ENCODE data around the gene ADAMTSL2. TPM values are rescaled to one million over a fixed set of nuclear protein-coding genes. Genes with fewer than 3 reads are reported as not detected.
A peak's percentile ranks its signal among the peaks of the same experiment; 100 is the strongest.

The ADAMTSL2 gene
- total and polyA plus RNA-seq, 3 experiments from 2014 or later: not detected

DNA sequence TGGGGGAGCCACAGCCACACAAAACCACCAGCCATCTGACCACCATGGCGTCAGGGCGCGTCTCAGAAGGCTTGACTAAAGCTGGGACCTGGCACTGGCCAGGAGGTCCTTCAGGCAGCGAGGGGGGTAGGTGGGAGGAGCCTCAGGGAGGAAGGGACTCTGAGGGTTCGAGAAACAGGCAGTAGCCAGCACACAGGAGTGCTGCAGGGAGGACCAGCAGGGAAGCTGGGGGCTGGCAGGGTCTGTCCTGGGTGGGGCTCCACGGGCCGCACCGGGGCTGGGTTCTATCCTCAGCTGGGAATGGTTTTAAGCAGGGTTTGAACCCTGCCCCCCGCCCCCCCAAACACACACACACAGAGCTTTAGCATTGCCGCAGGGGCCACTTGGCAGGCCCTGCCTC lies 67.2 kb downstream of the ADAMTSL2 start:
- Histone ChIP-seq H3K36me3 (ENCODE audit: insufficient read depth, low read length) (no peaks in the 10 kb centered on the region), H3K27me3 (ENCODE audit: insufficient read depth, low read length, poor library complexity, severe bottlenecking) (no peaks in the 10 kb centered on the region), H3K4me3 (ENCODE audit: low read length) (no peak overlapping the region), H3K27ac (ENCODE audit: low read depth, low read length) (no peak overlapping the region), H3K9me3 (ENCODE audit: low read length) (peaks cover 6% of the 10 kb centered on the region), H3K4me1 (ENCODE audit: insufficient read depth, low read length) (peaks cover 5% of the 10 kb centered on the region)
- peaks cover 0 to 8% (median 2%) of the 10 kb centered on the region in 3 donors for H3K36me3 Mint-ChIP-seq
- H3K27ac Mint-ChIP-seq: peak overlapping the region in 1 of 8 donors; percentile 72
- DNase-seq: no peak
- H3K9me3 Mint-ChIP-seq: peaks cover 7 to 14% (median 12%) of the 10 kb centered on the region in 5 donors
- POLR2A ChIA-PET: no interaction called here
- CTCF ChIA-PET: interaction anchor here (2.0 kb wide), 1 partner anchor 125 kb away, joined by 4 read pairs; no protein-coding TSS in a partner anchor
- H3K4me1 Mint-ChIP-seq: peaks cover 9 to 13% (median 9%) of the 10 kb centered on the region in 3 donors
- no peak overlapping the region for H3K4me3 Mint-ChIP-seq
- H3K27me3 Mint-ChIP-seq: peaks cover 11 to 19% of the 10 kb centered on the region in 2 donors

DNA sequence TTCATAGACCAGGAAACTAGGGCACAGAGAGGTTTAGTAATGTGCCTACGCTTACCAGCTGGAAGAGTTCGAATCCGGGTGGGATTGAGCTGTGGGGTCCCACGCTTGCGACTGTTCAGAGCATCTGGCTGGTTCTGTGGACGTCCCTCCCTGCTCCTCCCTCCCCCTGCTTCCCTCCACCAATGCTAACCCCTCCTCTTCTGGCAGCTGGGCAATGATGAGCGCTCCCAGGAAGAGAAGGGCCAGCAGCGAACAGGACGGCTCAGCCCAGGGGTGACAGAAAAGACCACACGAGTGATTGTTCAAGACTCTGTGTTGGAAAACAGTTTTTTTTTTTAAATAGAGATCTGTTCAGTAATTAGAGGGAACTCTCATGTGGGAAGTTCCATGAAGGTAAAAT lies 67.8 kb downstream of the ADAMTSL2 start:
- ChIA-PET CTCF (interaction anchor here (1.0 to 2.0 kb wide), 2 partner anchors 125 to 128 kb away, joined by 3 to 4 read pairs; no protein-coding TSS in a partner anchor), POLR2A (no interaction called here)
- peaks cover 5% of the 10 kb centered on the region for H3K4me1 ChIP-seq (ENCODE audit: insufficient read depth, low read length)
- Mint-ChIP-seq H3K4me3 (no peak overlapping the region), H3K27ac (no peak overlapping the region), H3K27me3 (peaks cover 16 to 24% of the 10 kb centered on the region in 2 donors), H3K9me3 (peaks cover 3 to 9% (median 7%) of the 10 kb centered on the region in 5 donors), H3K4me1 (peaks cover 9 to 13% (median 9%) of the 10 kb centered on the region in 3 donors), H3K36me3 (peaks cover 0 to 4% (median under 1%) of the 10 kb centered on the region in 3 donors)
- no peaks in the 10 kb centered on the region for H3K36me3 ChIP-seq (ENCODE audit: insufficient read depth, low read length)
- H3K9me3 ChIP-seq (ENCODE audit: low read length): peaks cover 6% of the 10 kb centered on the region
- no peak overlapping the region for H3K27ac ChIP-seq (ENCODE audit: low read depth, low read length)
- H3K4me3 ChIP-seq (ENCODE audit: low read length): no peak overlapping the region
- peaks cover 2% of the 10 kb centered on the region for H3K27me3 ChIP-seq (ENCODE audit: insufficient read depth, low read length, poor library complexity, severe bottlenecking)
- DNase-seq: no peak

DNA sequence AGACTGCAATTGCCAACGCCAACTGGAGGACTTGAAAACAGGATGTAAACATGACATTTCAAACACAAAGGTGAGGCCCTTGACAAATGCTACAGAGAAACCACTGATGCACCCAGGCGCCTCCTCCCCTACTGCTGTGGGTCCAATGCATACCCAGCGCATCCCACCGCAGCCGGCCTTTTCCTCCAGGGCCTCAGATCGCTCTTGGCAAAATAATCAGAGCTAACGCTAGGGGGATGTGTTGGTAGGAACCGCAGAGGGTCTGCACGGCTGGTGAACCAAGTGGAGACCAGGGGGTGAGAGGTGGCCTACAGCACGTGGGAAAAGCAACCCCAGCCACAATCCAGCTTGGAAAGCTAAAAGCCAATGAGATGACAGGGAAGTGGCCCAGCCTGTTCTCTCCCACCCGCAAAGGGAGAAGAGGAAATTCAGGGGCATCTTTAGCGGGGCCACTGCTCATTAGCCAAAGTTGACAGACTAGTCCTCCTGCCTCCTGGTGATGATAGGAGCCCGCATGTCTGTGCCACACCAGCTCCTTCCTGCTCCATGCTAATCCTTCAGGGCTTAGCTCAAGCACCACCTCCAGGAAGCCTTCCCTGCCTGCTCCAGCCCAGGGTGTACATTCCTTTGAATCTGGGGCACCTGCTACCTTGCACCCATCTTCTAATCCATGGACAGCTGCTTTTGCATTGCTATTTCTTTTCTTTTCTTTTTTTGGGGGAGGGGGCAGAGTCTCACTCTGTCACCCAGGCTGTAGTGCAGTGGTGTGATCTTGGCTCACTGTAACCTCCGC lies 68.8 kb downstream of the ADAMTSL2 start:
- no peaks in the 10 kb centered on the region for H3K9me3 Mint-ChIP-seq
- ChIA-PET CTCF (interaction anchor here (1.0 to 1.5 kb wide), 3 partner anchors 105 to 140 kb away, joined by 3 read pairs; no protein-coding TSS in a partner anchor), POLR2A (no interaction called here)
- H3K27me3 Mint-ChIP-seq: peaks cover 22 to 35% of the 10 kb centered on the region in 2 donors
- no peak for DNase-seq
- no peaks in the 10 kb centered on the region for H3K36me3 Mint-ChIP-seq
- H3K27ac ChIP-seq (ENCODE audit: low read depth, low read length): no peak overlapping the region
- peak overlapping the region in 1 of 8 donors; percentile 23 for H3K27ac Mint-ChIP-seq
- H3K9me3 ChIP-seq (ENCODE audit: low read length): no peaks in the 10 kb centered on the region
- H3K36me3 ChIP-seq (ENCODE audit: insufficient read depth, low read length): no peaks in the 10 kb centered on the region
- no peak overlapping the region for H3K4me3 Mint-ChIP-seq
- H3K4me1 Mint-ChIP-seq: peaks cover 9 to 22% (median 9%) of the 10 kb centered on the region in 3 donors
- H3K27me3 ChIP-seq (ENCODE audit: insufficient read depth, low read length, poor library complexity, severe bottlenecking): peaks cover 9% of the 10 kb centered on the region
- no peak overlapping the region for H3K4me3 ChIP-seq (ENCODE audit: low read length)
- peaks cover 5% of the 10 kb centered on the region for H3K4me1 ChIP-seq (ENCODE audit: insufficient read depth, low read length)

DNA sequence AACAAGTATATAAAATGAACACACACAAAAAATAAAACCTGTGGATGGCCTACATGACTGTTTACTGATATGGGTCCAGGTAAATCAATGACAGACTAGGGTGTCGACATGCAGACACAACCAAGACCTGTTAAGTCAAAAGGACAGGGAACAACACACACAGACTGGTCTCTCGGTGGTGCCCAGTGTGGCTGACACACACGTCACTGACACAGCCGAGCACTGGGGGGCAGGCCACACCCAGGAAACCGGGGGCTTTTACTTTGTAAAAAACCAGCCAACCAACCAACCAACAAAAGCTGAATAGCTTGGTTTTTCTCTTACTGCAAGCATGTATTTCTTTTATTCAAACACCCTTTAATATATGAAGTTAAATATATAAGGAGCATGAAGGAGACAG lies 69.7 kb downstream of the ADAMTSL2 start:
- Mint-ChIP-seq H3K4me1 (peaks cover 9 to 23% (median 9%) of the 10 kb centered on the region in 3 donors), H3K36me3 (no peaks in the 10 kb centered on the region), H3K27ac (peak overlapping the region in 4 of 8 donors; percentile 36 to 73 (median 63)), H3K27me3 (peaks cover 24 to 38% of the 10 kb centered on the region in 2 donors), H3K9me3 (no peaks in the 10 kb centered on the region), H3K4me3 (no peak overlapping the region)
- ChIA-PET CTCF (interaction anchor here (1.0 to 1.8 kb wide), 5 partner anchors 105 to 139 kb away, joined by 3 to 11 read pairs (median 3); no protein-coding TSS in a partner anchor), POLR2A (no interaction called here)
- peak in 3 of 5 donors; percentile 29 to 64 (median 42) for DNase-seq
- H3K4me1 ChIP-seq (ENCODE audit: insufficient read depth, low read length): peaks cover 5% of the 10 kb centered on the region
- peaks cover 13% of the 10 kb centered on the region for H3K27me3 ChIP-seq (ENCODE audit: insufficient read depth, low read length, poor library complexity, severe bottlenecking)
- H3K27ac ChIP-seq (ENCODE audit: low read depth, low read length): no peak overlapping the region
- H3K9me3 ChIP-seq (ENCODE audit: low read length): no peaks in the 10 kb centered on the region
- no peak overlapping the region for H3K4me3 ChIP-seq (ENCODE audit: low read length)
- no peaks in the 10 kb centered on the region for H3K36me3 ChIP-seq (ENCODE audit: insufficient read depth, low read length)

DNA sequence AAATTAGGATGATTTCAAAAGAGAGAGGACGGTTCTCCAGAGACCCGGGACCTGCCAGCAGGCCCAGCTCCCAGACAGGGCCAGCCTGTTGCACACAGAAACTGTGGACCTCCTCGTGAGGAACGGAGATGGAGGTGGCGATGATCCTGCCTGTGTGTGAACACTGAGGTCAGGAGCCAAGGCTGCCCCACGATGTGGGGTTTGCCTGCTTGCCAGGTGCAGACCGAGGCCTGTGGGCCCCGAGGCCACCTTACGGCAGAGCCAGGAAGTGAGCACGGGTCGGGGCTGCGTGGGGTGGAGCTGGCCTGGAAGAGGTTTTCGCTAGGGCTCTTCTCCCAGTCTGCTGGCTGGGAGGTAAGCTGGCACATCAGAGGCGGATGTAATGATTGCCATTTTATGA lies 70.4 kb downstream of the ADAMTSL2 start:
- peaks cover 5% of the 10 kb centered on the region for H3K4me1 ChIP-seq (ENCODE audit: insufficient read depth, low read length)
- H3K27me3 Mint-ChIP-seq: peaks cover 28 to 43% of the 10 kb centered on the region in 2 donors
- POLR2A ChIA-PET: no interaction called here
- H3K9me3 Mint-ChIP-seq: no peaks in the 10 kb centered on the region
- H3K4me3 Mint-ChIP-seq: no peak overlapping the region
- peaks cover 9 to 26% (median 9%) of the 10 kb centered on the region in 3 donors for H3K4me1 Mint-ChIP-seq
- no peak for DNase-seq
- H3K27ac ChIP-seq (ENCODE audit: low read depth, low read length): no peak overlapping the region
- peak overlapping the region in 1 of 8 donors; percentile 55 for H3K27ac Mint-ChIP-seq
- H3K36me3 ChIP-seq (ENCODE audit: insufficient read depth, low read length): no peaks in the 10 kb centered on the region
- CTCF ChIA-PET: interaction anchor here (1.0 to 1.8 kb wide), 3 partner anchors 112 to 124 kb away, joined by 3 to 11 read pairs (median 7); no protein-coding TSS in a partner anchor
- no peak overlapping the region for H3K4me3 ChIP-seq (ENCODE audit: low read length)
- no peaks in the 10 kb centered on the region for H3K9me3 ChIP-seq (ENCODE audit: low read length)
- no peaks in the 10 kb centered on the region for H3K36me3 Mint-ChIP-seq
- H3K27me3 ChIP-seq (ENCODE audit: insufficient read depth, low read length, poor library complexity, severe bottlenecking): peaks cover 16% of the 10 kb centered on the region

DNA sequence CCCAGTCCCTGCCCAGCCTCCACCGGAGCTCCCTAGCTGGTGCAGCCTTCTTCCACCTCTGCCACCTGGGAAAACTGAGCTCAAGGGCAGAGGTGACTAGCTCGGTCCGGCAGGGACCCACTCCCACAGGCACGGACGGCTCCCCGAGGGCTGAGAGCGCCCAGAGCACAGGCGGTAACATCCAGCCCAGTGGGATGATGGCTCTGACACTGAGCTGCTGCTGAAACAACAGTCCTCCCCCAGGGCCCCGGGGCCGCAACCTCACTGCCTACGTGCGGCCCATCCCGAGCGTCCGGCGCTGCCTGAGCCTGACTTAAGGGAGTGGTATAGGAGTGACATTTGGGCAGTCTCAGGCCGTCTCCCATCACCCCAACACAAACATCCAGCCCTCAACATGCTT lies 70.9 kb downstream of the ADAMTSL2 start:
- no peaks in the 10 kb centered on the region for H3K36me3 Mint-ChIP-seq
- POLR2A ChIA-PET: no interaction called here
- peaks cover 18% of the 10 kb centered on the region for H3K27me3 ChIP-seq (ENCODE audit: insufficient read depth, low read length, poor library complexity, severe bottlenecking)

DNA sequence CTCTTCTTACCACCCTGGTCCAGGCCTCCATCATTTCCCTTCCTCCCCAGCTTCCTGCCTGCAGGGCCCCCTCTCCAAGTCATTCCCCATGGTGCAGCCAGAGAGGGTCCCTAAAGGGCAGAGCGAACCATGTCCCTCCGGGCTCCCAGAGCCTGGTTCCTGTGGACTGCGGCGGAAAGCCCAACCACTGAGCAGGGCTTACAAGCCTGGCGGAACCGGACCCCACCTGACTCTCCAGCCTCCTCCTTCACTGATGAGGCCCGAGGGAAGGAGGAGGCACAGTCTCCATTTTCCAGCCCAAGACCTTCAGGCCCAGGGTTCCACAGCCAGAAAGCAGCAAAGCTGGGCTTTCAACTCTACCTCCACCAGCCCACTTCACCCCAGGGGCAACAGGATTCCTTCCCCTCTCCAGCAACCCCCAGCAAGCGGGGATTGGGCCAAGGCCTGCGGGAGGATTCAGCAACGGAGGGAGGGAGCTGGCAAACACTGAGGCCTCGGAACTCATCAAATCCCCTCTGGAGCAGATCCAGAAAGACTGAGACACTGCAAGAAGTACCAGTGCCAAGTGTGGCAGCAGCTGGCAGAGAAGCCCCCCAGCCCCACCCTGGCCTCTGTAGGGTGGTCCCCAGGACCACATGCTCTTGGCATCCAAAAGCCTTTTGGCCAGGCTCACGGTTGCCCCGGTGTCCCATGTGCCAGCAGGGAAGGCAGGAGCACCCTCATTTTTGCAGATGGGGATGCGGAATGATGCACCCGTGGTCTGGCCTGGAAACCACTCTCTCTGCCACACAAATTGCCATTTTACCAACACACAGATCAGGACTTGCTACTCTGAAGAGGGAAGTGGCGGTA lies 71.6 kb downstream of the ADAMTSL2 start:
- ChIA-PET POLR2A (no interaction called here), CTCF (interaction anchor here (1.7 to 1.8 kb wide), 2 partner anchors 111 to 121 kb away, joined by 7 to 11 read pairs; no protein-coding TSS in a partner anchor)
- H3K36me3 Mint-ChIP-seq: no peaks in the 10 kb centered on the region

More for the DNA sequence above, 70.9 kb downstream of the ADAMTSL2 start:
- peaks cover 9 to 26% (median 9%) of the 10 kb centered on the region in 3 donors for H3K4me1 Mint-ChIP-seq
- H3K27ac Mint-ChIP-seq: no peak overlapping the region
- DNase-seq: no peak
- H3K27me3 Mint-ChIP-seq: peaks cover 32 to 49% of the 10 kb centered on the region in 2 donors
- H3K9me3 Mint-ChIP-seq: no peaks in the 10 kb centered on the region
- no peak overlapping the region for H3K27ac ChIP-seq (ENCODE audit: low read depth, low read length)
- H3K4me3 Mint-ChIP-seq: no peak overlapping the region
- no peak overlapping the region for H3K4me3 ChIP-seq (ENCODE audit: low read length)
- CTCF ChIA-PET: interaction anchor here (1.7 to 1.8 kb wide), 2 partner anchors 111 to 121 kb away, joined by 7 to 11 read pairs; no protein-coding TSS in a partner anchor
- H3K36me3 ChIP-seq (ENCODE audit: insufficient read depth, low read length): no peaks in the 10 kb centered on the region
- peaks cover 5% of the 10 kb centered on the region for H3K4me1 ChIP-seq (ENCODE audit: insufficient read depth, low read length)
- H3K9me3 ChIP-seq (ENCODE audit: low read length): no peaks in the 10 kb centered on the region

More for the DNA sequence above, 71.6 kb downstream of the ADAMTSL2 start:
- no peak overlapping the region for H3K27ac Mint-ChIP-seq
- peaks cover 36 to 55% of the 10 kb centered on the region in 2 donors for H3K27me3 Mint-ChIP-seq
- no peak overlapping the region for H3K4me3 Mint-ChIP-seq
- Histone ChIP-seq H3K36me3 (ENCODE audit: insufficient read depth, low read length) (no peaks in the 10 kb centered on the region), H3K4me3 (ENCODE audit: low read length) (no peak overlapping the region), H3K4me1 (ENCODE audit: insufficient read depth, low read length) (peaks cover 5% of the 10 kb centered on the region), H3K27me3 (ENCODE audit: insufficient read depth, low read length, poor library complexity, severe bottlenecking) (peaks cover 18% of the 10 kb centered on the region), H3K9me3 (ENCODE audit: low read length) (no peaks in the 10 kb centered on the region), H3K27ac (ENCODE audit: low read depth, low read length) (no peak overlapping the region)
- no peaks in the 10 kb centered on the region for H3K9me3 Mint-ChIP-seq
- peaks cover 9 to 26% (median 9%) of the 10 kb centered on the region in 3 donors for H3K4me1 Mint-ChIP-seq
- DNase-seq: no peak
